Stimulated activated CD8-positive, alpha-beta memory T cell treated with anti-CD3 and anti-CD28 coated beads, Interleukin-4, amount 100 ng/mL, for 4 hours (primary cell): ENCODE measurements around the gene SLC27A5.
"Not testable (repeated sequence)": the region's sequence is repeated elsewhere in the genome, so short reads cannot be mapped to it uniquely, and the experiment has no call there.

Experiments used
- DNase-seq, 2 donors: peaks; one replicate each; pipeline ENCODE4 v3.0.0-alpha.2; 2020; ENCODE audit warnings: low read depth in 2 of 2, low spot score in 1 of 2

SLC27A5 gene

GRCh38 chr19:58498316-58499020 is 13.3 kb downstream of the SLC27A5 start:
- DNase-seq = no peak

- no peak for DNase-seq
Measured at GRCh38 chr19:58497634-58498170, 14.1 kb downstream of the SLC27A5 start.

- no peak for DNase-seq
Measured at GRCh38 chr19:58492265-58492664, 19.5 kb downstream of the SLC27A5 start.

- DNase-seq = no peak
Measured at GRCh38 chr19:58491393-58491792, 20.4 kb downstream of the SLC27A5 start.

- not testable (repeated sequence) for DNase-seq
Measured at GRCh38 chr19:58484349-58484748, 27.4 kb downstream of the SLC27A5 start.

GRCh38 chr19:58483776-58484175 is 28.0 kb downstream of the SLC27A5 start:
- DNase-seq = no peak

GRCh38 chr19:58482372-58482771 is 29.4 kb downstream of the SLC27A5 start:
- DNase-seq = no peak

- DNase-seq = no peak
Measured at GRCh38 chr19:58480831-58481230, 31.0 kb downstream of the SLC27A5 start.

- no peak for DNase-seq
Measured at GRCh38 chr19:58480481-58480830, 31.3 kb downstream of the SLC27A5 start.

GRCh38 chr19:58479736-58480480 is 31.9 kb downstream of the SLC27A5 start:
- DNase-seq = no peak

- DNase-seq = no peak
Measured at GRCh38 chr19:58479303-58479702, 32.5 kb downstream of the SLC27A5 start.

- DNase-seq = no peak
Measured at GRCh38 chr19:58477871-58478270, 33.9 kb downstream of the SLC27A5 start.

GRCh38 chr19:58477130-58477529 is 34.7 kb downstream of the SLC27A5 start:
- no peak for DNase-seq

- no peak for DNase-seq
Measured at GRCh38 chr19:58476498-58477015, 35.2 kb downstream of the SLC27A5 start.

GRCh38 chr19:58475714-58476497 is 35.9 kb downstream of the SLC27A5 start, which contains the start of gene ZNF446:
ZNF446 (plus strand) TSS chr19:58476352; CDS start chr19:58477219, 867 bp downstream.
- DNase-seq = peak; percentile 88 to 94

- no peak for DNase-seq
Measured at GRCh38 chr19:58474997-58475713, 36.6 kb downstream of the SLC27A5 start.

GRCh38 chr19:58474291-58474996 is 37.3 kb downstream of the SLC27A5 start:
- DNase-seq = no peak

- DNase-seq = no peak
Measured at GRCh38 chr19:58473775-58474174, 38.0 kb downstream of the SLC27A5 start.

- DNase-seq = no peak
Measured at GRCh38 chr19:58471736-58472135, 40.1 kb downstream of the SLC27A5 start.
